T follicular helper cell (primary cell): ENCODE measurements around the gene EFR3B.

Source experiments
- DNase-seq: peaks from one replicate; pipeline ENCODE4 v3.0.0-alpha.2; 2020; ENCODE audit warnings: low read depth

The EFR3B gene

DNA sequence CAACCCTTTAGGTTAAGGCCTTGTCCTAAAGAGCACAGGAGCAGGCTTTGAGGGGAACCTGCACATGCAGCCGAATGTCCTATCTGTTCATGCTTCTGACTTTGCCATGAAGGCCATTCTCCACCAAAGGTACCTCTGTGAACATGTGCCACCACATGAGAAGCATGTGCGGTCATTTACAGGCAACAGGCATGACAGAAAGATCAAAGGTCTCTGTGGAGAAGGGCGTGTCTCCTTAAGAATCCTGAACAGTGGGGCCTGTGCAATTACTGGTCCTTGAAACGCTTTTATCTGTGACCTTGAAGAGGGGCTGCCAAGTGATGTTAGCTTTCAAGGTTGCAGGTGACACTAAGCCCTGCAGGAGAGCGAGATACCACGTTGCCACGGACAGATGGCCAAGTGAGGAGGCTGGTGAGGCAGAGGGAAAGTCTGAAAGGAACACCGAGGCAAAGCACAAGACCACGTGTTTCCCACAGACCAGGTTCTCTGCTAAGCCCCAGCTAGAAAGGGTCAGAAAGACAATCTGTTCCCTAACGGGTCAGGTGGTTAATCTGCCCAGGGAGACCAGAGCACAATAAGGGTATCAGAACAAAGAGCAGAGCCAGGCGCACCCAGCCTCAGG, 146.0 kb downstream of the EFR3B start:
- DNase-seq = no peak

DNA sequence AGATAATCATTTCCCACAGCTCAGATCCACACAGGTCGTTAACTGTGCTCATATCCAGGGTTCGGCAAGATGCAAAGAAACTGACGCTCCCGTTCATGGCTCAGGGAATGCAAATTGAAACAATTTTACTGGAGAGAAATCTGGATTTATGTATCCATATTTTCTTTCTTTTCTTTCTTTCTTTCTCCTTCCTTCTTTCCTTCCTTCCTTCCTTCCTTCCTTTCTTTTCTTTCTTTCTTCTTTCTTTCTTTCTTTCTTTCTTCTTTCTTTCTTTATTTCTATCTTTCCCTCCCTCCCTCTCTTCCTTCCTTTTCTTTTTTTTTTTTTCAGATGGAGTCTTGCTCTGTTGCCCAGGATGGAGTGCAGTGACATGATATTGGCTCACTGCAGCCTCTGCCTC, 146.5 kb downstream of the EFR3B start:
- no peak for DNase-seq

DNA sequence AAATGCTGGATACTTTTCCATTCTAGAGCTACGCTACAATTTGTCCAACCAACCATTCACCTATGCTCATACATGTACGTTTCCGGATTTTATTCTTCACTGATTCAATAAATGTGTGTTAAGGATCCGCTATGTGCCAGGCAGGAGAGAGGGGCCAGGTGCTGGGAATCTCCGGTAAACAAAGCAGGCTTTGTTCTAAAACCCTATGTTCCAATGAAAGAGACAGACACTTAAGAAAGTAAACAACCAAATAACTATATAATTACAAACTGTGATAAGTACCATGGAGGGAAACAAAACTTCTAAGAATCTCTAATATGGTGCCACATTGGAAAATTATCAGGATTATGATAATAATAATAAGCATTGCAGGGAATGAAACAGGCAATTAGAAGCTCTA, 148.7 kb downstream of the EFR3B start:
- no peak for DNase-seq

DNA sequence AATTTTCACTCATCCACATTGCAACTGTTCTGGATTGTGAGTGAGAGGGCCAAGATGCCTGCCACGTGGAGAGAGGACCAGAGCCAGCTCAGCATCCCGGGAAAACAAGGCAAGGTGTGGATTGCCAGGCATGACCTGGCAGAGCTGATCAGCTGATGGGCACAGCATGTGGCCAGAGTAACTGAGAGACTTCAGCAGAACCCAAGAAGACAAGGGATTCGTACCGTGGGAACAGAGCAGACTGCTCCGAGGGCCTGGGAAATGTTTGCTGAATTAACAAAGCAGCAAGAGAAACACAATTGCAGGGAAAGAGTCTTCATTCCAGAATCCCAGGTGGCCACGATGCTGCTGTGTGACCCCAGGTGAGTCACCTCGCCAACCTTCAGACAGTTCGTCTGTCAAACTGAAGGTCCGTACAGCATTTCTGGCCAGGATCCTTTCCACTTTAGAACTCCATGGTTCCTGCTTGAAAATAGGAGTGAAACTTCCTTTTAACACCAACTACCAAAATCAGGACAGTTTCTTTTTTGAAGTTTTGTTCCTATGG, 152.8 kb downstream of the EFR3B start:
- no peak for DNase-seq

DNA sequence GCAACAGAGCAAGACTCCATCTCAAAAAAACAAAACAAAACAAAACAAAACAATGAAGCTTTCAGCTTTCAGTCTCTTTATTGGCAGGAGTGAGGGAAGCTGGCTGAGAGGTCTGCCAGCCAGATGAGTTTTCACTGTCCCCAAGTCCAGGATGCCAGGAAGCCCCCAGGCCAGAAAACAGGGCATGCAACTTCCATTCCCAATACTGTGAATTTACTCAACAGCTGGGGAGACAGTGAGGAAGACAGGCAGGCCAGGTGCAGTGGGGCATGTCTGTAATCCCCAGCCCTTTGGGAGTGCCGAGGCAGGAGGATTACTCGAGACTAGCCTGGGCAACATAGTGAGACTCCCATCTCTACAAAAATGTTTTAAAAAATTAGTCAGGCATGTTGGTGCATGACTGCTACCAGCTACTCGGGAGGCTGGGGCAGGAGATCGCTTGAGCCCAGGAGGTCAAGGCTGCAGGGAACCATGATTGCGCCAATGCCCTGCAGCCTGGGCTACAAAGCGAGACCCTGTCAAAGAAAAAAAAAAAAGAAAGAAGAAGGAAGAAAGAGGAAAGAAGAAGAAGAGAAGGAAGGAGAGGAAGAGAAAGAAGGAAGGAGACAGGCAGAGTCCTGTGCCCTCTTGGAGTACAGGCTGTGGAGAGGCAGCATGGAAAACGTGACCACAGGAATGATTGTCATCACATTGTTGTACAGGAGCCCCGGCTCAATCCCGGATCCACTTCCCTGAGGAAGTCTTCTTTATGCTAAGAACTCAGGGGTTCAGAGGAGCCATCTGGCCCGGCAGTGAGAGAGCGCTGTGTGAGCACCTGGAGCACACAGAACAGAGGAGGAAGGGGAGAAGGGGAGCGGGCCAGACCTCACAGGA, 155.7 kb downstream of the EFR3B start:
- no peak for DNase-seq

DNA sequence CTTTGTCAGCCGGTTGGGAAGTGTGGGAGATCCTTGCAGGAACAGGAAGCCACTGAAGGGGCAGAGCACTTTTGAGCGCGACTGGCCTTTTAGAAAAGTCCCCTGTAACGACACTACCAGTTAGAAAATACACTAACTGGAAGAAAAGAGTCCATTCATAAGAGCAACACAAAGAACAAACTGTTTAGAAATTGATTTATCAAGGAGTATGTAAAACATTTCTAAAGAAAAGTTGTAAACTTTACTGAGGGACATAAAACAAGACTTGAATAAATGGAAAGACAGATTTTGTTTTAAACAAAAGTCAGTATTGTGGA, 156.3 kb downstream of the EFR3B start:
- DNase-seq = no peak

DNA sequence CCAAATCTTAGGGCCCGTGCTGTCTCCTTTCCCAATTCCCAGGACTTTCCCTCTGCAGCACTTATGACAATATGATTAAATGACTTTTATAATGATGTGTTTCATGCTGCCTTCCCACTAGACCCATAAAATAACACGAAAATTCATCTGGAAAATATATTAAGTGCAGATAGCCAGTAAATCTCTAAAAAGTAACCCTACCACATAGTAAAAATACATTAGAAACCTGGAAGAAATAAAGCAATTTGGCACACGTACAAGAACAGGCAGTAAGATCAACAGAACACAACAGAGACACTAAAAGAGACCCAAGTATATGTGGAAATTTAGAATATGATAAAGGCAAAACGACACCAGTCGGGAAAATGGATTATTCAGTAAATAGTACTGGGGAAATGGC, 156.7 kb downstream of the EFR3B start:
- DNase-seq = no peak

DNA sequence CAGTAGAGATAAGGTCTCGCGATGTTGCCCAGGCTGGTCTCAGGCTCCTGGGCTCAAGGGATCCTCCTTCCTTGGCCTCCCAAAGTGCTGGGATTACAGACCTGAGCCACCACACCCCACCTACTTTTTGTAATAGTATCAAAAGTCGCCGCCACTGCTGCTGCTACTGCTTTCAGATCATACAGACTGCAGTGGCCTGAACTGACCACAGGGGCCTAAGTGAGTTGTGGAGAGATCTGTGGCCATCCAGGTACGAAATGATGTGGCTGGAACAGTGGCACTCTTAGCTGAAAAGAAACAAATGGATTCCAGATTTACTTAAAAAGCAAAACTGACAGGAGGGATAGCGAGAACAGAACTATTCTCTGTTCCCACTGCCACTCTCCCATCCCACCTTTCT, 159.4 kb downstream of the EFR3B start:
- no peak for DNase-seq

DNA sequence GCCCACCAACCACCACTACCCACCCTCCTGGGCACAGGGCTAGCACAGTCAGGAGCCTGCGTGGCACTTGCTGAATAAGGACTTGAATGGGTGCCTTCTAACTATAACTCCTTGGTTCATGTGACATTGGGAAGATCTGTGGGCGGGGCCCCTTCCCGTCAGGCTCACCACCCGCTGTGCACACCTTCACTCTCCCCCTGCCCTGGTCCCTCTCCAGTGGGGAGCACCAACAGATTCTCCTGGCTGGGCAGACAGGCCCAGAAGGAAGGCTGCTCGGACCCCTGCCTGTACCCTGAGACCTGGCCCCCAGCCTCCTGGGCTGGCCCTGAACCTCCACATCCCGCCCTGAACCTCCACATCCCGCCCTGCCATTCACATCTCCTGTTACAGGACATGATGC, 159.9 kb downstream of the EFR3B start:
- DNase-seq = no peak

DNA sequence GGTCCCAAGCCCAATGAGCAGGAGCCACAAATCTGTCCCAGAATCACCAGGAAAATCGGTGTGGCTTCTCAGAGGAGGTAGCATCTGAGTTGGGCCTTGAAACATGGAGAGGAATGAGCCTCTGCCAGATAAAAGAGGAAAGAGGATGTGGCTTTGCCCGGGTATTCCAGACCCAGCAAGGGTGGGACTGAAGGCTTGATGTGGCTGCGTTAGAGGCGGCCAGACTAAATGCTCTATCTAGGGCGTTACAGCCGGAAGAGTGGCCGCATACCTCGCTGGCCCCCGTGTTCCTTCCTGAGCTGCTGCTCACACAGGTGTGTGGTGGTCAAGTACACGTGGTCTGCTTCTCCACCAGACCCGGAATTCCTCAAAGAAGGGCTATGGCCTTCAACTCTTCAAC, 160.4 kb downstream of the EFR3B start:
- no peak for DNase-seq

DNA sequence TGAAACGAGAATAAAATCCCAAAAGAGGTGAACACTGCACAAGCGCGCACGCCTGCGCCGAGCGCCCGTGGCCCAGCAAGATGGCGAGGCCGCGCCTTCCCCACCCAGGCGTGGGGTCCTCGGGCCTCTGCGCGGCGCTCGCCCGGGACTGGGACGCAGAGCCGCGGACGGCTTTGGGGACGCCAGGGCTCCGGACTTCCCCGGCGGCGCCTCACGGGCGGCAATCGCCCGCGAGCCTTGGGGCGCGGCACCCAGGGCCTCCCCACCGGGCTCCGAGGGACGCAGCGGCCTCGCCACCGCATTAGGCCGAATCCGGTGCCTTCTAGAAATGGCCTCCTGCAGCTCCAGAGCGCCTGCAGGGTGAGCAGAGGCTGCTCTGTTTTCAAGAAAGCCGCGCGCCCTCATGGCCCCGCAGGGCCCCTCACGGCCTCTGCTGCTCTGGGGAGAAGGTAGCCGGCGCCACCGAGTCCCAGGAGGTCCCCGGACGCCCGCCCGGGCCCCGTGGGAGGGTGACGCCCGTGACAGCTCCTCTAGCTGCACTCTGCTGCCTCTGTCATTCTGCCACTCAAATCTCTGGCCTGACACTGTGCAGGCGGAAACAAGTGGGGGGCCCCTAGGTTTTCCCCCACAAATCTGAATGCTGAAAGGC, 162.4 kb downstream of the EFR3B start:
- no peak for DNase-seq

DNA sequence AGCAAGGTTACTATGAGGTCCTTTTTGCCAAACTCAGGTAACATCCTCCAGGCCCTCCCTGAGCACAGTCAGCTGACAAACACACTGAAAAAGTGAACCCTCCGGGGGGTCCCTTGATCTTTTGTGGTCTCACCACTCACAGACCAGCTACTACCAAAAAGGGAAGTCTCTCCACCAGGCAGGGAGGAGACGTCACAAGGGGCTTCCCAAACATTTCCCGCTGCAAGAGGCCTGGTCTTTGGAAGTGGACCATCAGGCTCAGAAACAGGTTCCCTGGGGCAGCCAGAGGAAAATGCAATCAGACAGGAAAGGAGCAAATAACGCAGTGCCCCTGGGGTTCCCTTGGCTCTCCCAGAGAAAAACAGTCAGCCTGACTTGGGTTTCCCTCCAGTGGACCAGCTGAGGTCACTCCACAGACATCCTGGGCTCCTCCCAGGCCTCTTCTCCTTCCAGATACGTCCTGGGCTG, 165.2 kb downstream of the EFR3B start:
- no peak for DNase-seq
